Loucy (cell line): Measurements from ENCODE around the gene AMPH.

Experiments used
- CTCF ChIP-seq: fragments of 200-600 bp; sonication (generic); conservative IDR thresholded peaks from 2 replicates; pipeline ENCODE4 v1.5.1; 2014; ENCODE audit warnings: mild to moderate bottlenecking, antibody characterized with exemption, low read length
- EZH2phosphoT487 ChIP-seq: fragments of 200-600 bp; IDR thresholded peaks from 2 replicates; pipeline ENCODE4 v1.6.1; 2018; ENCODE audit warnings: antibody characterized with exemption, mild to moderate bottlenecking, moderate library complexity, borderline replicate concordance

DNA sequence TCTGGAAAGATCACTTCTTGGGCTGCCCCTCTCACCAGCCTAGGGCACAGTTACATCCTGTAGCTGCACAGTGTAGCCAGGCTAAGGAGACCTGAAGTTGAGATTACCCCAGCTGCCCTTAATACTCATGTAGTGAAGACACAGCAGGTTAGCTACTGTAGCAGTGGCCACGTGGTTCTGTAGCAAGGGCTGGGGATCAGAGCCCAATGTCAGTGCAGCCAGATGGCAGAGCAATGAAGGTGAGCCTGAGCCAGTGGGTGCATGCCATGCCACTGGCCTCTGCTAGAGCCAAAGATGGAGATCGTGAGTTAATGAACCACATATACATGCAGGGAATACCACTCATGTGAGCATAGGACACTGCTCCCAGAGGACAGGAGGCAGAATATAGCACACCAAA is 15.5 kb downstream of the AMPH start:
- TF ChIP-seq CTCF, result no peak
- TF ChIP-seq EZH2phosphoT487, result no peak
